TTC549 (cell line): Measurements from ENCODE around the gene NLRC5.

ENCODE experiments used
- FAIRE-seq: peaks from 2 replicates; lab custom pipeline; 2012; peaks lifted over from hg19 to GRCh38; lab: Jason Lieb, UNC

The NLRC5 gene

DNA sequence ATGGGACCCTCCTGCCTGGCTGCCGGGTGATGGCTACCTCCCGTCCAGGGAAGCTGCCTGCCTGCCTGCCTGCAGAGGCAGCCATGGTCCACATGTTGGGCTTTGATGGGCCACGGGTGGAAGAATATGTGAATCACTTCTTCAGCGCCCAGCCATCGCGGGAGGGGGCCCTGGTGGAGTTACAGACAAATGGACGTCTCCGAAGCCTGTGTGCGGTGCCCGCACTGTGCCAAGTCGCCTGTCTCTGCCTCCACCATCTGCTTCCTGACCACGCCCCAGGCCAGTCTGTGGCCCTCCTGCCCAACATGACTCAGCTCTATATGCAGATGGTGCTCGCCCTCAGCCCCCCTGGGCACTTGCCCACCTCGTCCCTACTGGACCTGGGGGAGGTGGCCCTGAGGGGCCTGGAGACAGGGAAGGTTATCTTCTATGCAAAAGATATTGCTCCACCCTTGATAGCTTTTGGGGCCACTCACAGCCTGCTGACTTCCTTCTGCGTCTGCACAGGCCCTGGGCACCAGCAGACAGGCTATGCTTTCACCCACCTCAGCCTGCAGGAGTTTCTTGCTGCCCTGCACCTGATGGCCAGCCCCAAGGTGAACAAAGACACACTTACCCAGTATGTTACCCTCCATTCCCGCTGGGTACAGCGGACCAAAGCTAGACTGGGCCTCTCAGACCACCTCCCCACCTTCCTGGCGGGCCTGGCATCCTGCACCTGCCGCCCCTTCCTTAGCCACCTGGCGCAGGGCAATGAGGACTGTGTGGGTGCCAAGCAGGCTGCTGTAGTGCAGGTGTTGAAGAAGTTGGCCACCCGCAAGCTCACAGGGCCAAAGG lies 36.8 kb downstream of the NLRC5 start:
- no peak for FAIRE-seq

GRCh38 chr16:57026778-57027062 lies 37.4 kb downstream of the NLRC5 start:
- FAIRE-seq, result no peak

GRCh38 chr16:57027067-57027466 lies 37.7 kb downstream of the NLRC5 start:
- FAIRE-seq, result no peak

DNA sequence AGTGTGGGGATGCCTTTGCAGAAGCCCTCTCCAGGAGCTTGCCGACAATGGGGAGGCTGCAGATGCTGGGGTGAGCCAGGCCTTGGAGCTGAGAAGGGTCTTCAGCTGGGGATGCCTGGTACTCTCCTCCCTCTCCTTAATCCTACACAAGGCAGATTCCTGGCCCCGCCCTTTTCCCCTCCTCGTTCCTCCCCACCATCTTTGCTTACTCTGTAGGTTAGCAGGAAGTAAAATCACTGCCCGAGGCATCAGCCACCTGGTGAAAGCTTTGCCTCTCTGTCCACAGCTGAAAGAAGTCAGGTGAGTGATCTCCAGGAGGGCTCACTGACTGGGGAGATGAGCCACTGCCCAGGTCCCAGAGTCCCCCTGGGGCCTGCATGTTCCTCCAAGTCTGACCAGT lies 38.7 kb downstream of the NLRC5 start:
- no peak for FAIRE-seq

DNA sequence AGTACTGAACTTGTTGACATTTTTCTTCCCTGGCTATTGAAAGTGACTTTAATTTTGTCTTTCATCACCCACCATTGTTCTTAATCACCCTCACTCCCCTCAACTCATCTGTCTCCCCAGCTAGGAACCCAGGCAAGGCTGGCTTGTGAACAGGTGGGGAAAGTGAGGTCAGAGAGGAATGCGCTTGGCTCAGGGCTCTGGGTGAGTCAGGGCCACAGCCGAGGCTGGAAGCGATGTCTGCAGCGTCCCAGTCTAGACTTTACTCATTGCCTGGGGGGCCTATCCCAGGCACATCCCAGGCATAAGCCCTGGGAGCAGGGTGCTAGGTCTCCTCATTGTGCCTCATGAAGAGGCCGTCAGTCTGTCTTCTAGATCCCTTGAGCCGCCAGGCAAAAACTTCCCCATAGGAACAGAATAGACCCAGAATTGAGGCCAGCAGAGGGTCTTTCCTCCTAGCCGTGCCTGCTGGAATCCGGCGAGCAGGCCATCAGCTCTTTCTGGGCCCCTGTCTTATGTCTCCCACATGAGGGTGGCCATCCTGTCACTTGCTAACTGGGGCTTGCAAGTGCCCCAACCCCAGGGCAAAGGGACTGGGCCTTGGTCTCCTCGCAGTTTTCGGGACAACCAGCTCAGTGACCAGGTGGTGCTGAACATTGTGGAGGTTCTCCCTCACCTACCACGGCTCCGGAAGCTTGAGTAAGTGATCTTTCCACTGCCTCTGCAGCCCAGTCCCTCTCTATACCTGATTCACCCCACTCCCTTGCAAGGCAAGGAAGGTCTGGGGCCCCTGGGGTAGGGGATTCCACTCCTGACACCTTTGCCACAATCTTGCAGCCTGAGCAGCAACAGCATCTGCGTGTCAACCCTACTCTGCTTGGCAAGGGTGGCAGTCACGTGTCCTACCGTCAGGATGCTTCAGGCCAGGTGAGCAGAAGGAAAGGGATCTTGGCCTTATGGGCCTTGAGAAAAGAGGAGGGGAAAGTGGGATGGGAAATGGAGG lies 40.1 kb downstream of the NLRC5 start:
- FAIRE-seq, result no peak

GRCh38 chr16:57030346-57030902 lies 41.1 kb downstream of the NLRC5 start:
- FAIRE-seq, result no peak

- no peak for FAIRE-seq
Observed at GRCh38 chr16:57031156-57031555, 41.8 kb downstream of the NLRC5 start.

DNA sequence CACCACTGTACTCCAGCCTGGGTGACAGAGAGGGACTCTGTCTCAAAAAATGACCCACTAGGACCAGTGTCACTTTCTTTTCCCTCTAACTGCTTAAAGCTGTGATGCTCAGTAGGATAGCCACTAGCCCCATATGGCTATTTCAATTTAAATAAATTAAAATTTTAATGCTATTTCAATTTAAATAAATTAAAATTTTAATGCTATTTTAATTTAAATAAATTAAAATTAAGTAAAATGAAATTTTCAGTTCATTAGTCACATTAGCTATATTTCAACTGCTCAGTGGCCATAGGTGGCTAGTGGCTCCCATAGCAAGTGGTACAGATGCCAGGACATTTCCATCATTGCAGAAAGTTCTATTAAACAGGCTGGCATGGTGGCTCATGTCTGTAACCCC lies 43.0 kb downstream of the NLRC5 start:
- no peak for FAIRE-seq

DNA sequence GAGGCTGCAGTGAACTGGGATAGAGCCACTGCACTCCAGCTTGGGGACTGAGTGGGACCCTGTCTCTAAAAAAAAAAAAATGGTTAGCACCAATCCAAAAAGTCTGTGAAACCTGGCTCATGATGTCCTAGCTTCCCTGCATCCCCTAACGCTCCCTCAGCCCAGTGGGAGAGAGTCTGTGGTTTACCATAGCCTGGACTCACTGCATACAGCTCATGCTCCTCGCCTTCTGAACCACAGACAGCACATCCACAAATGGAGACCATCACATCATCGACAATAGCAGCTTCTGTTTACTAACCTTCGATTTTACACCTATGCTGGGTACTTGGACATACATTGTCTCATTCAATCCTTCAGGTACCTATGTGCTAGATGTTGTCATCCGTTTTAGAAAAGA lies 43.6 kb downstream of the NLRC5 start:
- no peak for FAIRE-seq

- no peak for FAIRE-seq
Observed at GRCh38 chr16:57036315-57036714, 47.0 kb downstream of the NLRC5 start.

- no peak for FAIRE-seq
Observed at GRCh38 chr16:57036945-57037344, 47.6 kb downstream of the NLRC5 start.

GRCh38 chr16:57038166-57038565 lies 48.8 kb downstream of the NLRC5 start:
- FAIRE-seq, result no peak

DNA sequence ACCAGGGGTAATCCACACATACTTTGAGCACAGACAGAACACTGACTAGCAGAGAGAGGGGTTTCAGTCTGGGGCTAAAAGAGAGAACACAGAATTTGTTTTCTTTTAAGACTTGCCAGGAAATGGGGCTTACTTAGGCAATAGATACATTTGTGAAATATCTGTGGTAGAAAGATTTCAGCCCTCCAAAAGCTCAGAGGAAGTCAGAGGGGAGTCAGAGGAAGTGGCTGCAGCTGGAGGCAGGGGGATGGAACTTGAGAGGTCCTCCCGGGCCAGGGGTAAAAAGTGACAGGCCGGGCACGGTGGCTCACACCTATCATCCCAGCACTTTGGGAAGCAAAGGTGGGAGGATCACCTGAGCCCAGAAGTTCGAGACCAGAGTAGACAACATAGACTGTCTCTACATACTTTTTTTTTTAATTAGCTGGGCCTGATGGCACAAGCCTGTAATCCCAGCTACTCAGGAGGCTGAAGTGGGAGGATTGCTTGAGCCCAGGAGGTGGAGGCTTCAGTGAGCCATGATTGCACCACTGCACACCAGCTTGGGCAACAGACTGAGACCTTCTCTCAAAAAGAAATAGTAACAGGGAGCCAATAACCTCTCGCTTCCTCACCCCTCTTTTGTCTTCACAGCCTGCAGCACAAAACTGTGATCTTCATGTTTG lies 49.9 kb downstream of the NLRC5 start:
- FAIRE-seq, result no peak

DNA sequence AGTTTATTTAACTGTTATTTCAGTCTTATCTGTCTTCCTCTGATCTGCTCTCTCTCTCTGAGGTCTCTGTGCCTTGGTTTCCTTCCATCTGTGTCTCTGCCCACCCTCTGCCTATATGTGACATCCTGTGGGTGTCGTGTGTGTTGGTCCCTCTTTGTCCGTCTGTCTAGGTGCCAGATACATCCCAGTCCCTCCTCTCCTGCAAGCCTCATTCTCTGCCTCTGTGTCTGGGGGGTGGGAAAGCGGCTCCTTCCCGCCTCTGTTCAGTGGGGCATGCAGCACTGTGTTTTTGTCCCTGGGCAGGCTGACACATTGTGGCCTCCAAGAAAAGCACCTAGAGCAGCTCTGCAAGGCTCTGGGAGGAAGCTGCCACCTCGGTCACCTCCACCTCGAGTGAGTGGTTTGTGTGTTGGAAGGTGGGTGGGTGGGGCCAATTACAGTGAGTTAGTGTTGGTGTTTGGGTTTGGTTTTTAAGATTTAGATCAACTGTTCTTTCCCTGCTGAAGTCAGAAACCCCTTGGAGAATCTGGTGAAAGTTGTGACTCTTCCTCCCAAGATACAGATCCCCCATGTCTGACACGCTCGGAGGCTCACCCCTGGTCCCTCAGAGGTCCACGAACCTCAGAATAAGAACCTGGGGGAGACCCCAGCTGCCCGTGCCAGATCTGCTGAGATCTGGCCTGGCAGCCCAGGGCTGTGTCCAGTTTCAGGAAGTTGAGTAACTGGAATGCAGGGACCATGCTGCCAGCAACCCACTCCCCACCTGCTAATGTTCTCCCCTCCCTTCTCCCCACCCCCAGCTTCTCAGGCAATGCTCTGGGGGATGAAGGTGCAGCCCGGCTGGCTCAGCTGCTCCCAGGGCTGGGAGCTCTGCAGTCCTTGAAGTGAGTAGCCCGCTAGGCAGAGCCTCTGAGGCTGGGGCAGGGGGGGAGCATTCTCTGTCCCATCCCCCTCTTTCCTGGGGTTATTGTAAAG lies 52.1 kb downstream of the NLRC5 start:
- FAIRE-seq, result no peak

GRCh38 chr16:57042157-57043111 lies 53.1 kb downstream of the NLRC5 start:
- no peak for FAIRE-seq

- no peak for FAIRE-seq
Observed at GRCh38 chr16:57043248-57043647, 53.9 kb downstream of the NLRC5 start.

- FAIRE-seq, result no peak
Observed at GRCh38 chr16:57044931-57045693, 55.8 kb downstream of the NLRC5 start.

DNA sequence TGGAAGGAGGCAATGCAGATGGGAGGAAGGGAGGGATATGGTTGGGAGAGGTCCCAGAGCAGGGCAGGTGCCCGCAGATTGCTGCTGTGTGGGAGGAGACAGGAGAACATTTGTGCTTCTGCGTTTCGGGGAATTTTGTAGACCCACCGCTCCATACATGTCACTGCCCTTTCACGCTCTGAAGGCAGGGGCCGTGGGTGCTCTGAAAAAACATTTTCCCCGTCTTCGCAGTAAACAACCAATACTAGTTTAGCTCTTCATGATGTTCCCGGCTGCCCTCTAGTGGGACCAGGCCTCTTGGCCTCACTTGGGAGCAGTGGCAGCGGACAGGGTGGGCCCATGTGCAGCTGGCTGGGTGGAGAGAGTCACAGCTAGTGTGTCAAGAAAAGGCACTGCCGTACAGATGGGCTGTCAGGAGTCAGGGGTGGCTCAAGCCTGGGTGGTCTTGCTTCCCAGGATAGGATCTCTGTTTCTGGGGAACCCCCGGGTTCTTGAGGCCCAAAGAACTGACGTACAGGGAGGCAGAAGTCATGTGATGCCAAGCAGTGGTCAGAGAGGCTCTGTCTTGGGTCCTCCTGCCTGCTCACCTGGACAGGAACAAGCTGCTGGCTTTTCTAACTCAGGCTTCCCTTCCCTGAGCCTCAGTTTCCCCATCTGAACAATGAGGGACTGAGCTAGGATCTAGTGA lies 56.5 kb downstream of the NLRC5 start:
- FAIRE-seq, result no peak

DNA sequence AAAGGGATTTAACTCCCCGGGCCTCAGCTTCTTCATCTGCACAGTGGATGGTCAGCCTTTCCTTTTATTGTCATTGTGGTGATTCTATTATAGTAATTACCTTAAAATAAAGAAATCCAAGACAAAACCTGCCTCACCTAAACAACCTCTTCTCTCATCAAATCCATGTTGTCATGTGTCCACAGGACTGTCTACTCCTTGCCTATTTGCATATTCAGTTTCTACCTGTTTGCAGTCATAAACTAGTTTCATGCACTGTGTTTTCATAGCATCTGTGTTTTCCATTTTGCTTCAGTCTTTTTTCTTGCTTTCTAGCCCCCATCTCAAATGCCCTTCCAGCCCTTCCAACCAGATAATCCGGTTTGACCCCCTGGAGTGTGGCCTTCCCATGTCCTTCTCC lies 58.7 kb downstream of the NLRC5 start:
- FAIRE-seq, result no peak
